Ovary (tissue), 3 donors: ENCODE data around the gene SV2C.
"Not testable (repeated sequence)": the region's sequence is repeated elsewhere in the genome, so short reads cannot be mapped to it uniquely, and the experiment has no call there.

ENCODE experiments used
- CTCF ChIP-seq, 3 donors: fragments of 450-650 bp in 2 of 3; fragments of 200-600 bp in 1 of 3; IDR thresholded peaks; one replicate each; pipeline versions ENCODE4 v1.5.1 to v1.8.0; 2016 to 2022; ENCODE audit warnings: antibody characterized with exemption in 3 of 3, mild to moderate bottlenecking in 1 of 3
- EP300 ChIP-seq: sonication (generic); formaldehyde crosslinking; IDR thresholded peaks from one replicate; pipeline ENCODE4 v1.6.1; 2017; ENCODE audit warnings: antibody characterized with exemption
- POLR2A ChIP-seq: fragments of 450-650 bp; IDR thresholded peaks from one replicate; pipeline ENCODE4 v1.6.1; 2017; ENCODE audit warnings: antibody characterized with exemption, mild to moderate bottlenecking, moderate library complexity
- donor health status: DM: no; HTN: no; CAD: no.

GRCh38 chr5:76089156-76089555 lies 6.0 kb downstream of the SV2C start:
- TF ChIP-seq CTCF (IDR thresholded peaks at IDR 0.05); POLR2A; EP300: not testable (repeated sequence)
